GM06990 (cell line): ENCODE data around the gene SLITRK2.

Source experiments
- DNase-seq: peaks from one replicate; pipeline ENCODE4 v3.0.0-alpha.2; 2011; ENCODE audit not compliant: insufficient read length; ENCODE audit errors: extremely low read depth
- H3K27me3 ChIP-seq: replicated peaks from 2 replicates; pipeline ENCODE4 v1.6.0; 2011; ENCODE audit warnings: low read length; ENCODE audit not compliant: control insufficient read depth, insufficient read depth
- H3K36me3 ChIP-seq: 2 replicates; pipeline ENCODE4 v1.5.1; 2011; ENCODE audit warnings: low read length; ENCODE audit not compliant: control insufficient read depth, insufficient read depth
- H3K4me3 ChIP-seq: replicated peaks from 2 replicates; pipeline ENCODE4 v1.5.1; 2011; ENCODE audit warnings: low read depth, mild to moderate bottlenecking, control low read depth, low read length
- TF ChIP-seq, protein P1 (sequence below): IDR thresholded peaks from 2 replicates; pipeline ENCODE4 v1.5.1; 2011; ENCODE audit warnings: low read length, control low read depth, mild to moderate bottlenecking, inconsistent platforms; ENCODE audit not compliant: insufficient read depth, poor library complexity, severe bottlenecking

Gene SLITRK2

DNA sequence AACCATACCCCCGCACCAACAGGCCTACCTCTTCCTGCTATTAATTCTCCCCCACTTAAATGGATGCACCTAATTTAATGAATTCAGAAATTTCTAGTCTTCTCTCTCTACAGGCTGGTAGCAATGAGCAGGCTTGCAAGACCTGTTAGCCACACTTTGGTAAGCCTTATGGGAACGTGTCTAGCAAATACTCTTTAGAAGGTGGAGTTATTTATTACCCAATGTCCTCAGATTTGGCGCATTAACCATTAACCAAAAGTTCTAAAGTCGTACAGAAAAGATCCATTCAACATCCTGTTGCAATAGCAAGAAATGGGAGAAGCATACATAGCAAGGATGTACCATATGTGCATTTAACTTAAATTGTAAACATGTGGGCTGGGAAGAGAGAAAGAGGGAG lies 47.5 kb downstream of the SLITRK2 start:
- no peaks in the 10 kb centered on the region for H3K36me3 ChIP-seq

More for the DNA sequence above, 47.5 kb downstream of the SLITRK2 start:
- DNase-seq: no peak
- Histone ChIP-seq H3K27me3 (no peaks in the 10 kb centered on the region), H3K4me3 (no peak overlapping the region)
- TF ChIP-seq, protein P1, sequence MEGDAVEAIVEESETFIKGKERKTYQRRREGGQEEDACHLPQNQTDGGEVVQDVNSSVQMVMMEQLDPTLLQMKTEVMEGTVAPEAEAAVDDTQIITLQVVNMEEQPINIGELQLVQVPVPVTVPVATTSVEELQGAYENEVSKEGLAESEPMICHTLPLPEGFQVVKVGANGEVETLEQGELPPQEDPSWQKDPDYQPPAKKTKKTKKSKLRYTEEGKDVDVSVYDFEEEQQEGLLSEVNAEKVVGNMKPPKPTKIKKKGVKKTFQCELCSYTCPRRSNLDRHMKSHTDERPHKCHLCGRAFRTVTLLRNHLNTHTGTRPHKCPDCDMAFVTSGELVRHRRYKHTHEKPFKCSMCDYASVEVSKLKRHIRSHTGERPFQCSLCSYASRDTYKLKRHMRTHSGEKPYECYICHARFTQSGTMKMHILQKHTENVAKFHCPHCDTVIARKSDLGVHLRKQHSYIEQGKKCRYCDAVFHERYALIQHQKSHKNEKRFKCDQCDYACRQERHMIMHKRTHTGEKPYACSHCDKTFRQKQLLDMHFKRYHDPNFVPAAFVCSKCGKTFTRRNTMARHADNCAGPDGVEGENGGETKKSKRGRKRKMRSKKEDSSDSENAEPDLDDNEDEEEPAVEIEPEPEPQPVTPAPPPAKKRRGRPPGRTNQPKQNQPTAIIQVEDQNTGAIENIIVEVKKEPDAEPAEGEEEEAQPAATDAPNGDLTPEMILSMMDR: no peak
